Posterior cingulate gyrus (tissue), 11 donors: ENCODE data around the gene HS6ST3.
A peak's percentile ranks its signal among the peaks of the same experiment; 100 is the strongest.
"Not testable (repeated sequence)": the region's sequence is repeated elsewhere in the genome, so short reads cannot be mapped to it uniquely, and the experiment has no call there.

Experiments
- DNase-seq, 10 donors: peaks; one replicate each; pipeline versions ENCODE4 v3.0.0 to v3.0.0-alpha.2; 2020 to 2021; ENCODE audit warnings: mixed read lengths in 3 of 10
- intact Hi-C: fragments of 100-400 bp; cut with DNase I; formaldehyde crosslinking; loops from one replicate; pipeline ENCODE4 v1.15.1; 2023

The HS6ST3 gene

DNA sequence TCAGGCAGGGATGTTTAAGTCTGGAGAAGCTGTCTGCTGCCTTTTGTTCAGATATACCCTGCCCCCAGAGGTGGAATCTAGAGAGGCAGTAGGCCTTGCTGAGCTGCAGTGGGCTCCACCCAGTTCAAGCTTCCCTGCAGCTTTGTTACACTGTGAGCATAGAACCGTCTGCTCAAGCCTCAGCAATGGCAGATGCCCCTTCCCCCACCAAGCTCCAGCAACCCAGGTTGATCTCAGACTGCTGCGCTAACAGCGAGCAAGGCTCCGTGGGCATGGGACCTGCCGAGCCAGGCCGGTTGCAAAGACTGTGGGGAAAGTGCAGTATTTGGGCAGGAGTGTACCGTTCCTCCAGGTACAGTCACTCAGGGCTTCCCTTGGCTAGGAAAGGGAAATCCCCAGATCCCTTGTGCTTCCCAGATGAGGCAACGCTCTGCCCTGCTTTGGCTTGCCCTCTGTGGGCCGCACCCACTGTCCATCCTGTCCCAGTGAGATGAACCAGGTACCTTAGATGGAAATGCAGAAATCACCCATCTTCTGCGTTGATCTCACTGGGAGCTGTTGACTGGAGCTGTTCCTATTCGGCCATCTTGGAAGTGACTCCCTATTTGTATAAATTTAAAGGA lies 434.6 kb downstream of the HS6ST3 start:
- intact Hi-C loops, DNase-seq: not testable (repeated sequence)

DNA sequence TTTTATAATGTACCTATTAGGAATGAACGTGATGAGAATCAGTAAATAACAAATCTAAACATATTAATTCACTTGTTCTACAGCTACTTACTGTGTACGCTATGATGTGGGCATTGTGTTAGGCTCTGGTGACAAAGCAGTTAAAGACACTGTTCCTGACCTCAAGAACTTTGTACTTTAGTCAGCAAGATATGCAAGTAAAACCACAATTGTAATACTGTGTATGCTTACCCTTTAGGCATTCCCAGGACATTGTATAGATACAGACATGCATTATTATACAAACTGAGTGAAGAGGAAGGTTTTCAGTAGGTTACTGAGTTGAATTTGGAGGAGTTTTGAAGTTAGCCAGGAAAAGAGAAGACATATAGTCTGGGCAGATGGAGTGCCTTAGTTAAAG lies 435.8 kb downstream of the HS6ST3 start:
- intact Hi-C loops: no loop called here

DNA sequence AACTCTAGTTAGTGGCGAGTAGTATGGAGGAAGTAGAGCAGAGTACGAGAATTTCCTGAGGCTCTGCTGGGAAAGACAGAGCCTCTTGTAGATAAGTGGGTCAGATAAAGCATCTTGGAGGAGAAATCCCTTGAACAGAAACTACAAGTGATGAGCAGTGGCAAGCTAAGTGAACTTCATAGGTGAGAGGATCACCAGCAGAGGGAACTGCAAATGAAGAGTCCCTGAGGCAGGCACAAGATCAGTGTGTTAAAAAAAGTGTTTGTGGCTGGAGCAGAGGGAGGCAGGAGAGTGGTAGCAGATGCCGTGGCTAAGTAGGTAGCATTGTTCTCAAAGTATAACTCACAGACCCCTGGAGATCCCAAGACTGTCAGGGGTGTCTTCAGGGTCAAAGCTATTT lies 437.6 kb downstream of the HS6ST3 start:
- no peak for DNase-seq
- intact Hi-C loops: no loop called here

More for the DNA sequence above, 435.8 kb downstream of the HS6ST3 start:
- no peak for DNase-seq

DNA sequence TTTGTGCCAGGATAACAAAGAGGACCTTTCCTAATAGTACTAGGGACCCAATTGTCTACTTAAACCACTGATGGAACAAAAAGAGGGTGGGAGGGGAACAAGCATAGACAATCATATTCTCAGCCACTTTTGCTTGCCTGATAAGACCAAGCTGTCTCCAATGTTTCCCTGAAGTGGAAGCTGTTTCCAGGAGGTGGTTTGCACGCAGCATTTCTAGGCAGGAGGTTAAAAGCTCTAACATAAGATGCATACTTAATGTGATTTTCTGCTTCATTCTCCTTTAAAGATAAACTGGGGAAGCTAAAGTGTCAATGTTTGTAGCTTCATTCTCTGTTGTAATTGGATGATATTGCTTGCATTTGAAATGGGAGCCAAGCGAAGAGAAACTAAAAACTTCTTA lies 442.9 kb downstream of the HS6ST3 start:
- intact Hi-C loops: no loop called here
- no peak for DNase-seq

DNA sequence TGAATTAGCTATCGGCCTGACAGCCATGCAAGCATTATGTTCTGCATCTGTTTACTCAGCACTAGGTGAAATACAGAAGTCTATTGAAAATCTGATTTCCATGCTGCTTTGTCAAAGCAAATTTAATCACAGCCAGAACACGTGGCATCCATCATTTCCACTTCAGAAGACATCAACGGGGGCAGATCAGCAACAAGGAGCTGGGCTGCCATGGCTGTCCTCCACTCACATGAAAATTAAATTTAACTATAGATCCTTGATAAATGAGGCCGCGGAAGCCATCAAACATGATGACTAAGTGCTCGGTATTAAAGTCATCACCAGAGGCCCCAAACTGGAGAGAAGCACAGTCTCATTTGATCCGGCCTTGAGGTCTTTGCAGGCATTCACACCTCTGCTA lies 443.5 kb downstream of the HS6ST3 start:
- intact Hi-C loops: no loop called here
- no peak for DNase-seq

DNA sequence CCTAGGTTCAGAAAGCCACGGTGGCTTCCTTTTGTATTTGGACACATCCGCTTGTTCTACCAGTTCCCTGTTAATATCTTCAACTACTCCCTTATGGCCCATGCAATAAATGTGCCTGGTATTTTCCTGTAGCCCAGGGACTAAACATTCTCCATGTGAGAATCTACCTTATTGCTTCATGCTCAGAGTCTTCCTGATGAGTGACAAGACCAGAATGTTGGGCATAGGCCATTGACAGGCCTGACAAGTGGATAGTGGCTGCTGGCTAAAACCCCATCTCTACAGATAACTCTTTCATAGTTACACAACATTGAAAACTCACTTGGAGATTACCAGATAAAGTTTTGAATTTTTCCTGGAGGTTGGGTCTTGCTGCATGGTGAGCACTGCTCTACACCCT lies 449.9 kb downstream of the HS6ST3 start:
- intact Hi-C loops: no loop called here
- DNase-seq: no peak

DNA sequence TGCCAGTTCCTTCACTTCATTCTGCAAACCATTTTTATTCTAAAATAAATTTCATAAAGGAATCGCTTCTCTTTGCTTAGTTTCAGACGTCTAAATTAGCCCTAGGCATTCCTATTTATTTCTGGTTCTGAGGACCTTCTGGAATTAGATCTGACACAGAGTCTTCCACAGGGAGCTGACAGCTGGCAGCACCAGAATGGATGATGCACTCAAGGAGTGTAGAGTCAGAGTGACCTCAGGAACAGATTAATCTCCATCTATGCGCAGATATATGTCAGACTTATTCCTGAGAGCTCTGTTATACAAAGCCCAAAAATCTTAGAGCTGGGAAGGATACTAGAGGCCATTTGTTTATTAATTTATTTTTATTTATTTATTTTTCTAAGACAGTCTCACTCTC lies 450.8 kb downstream of the HS6ST3 start:
- no peak for DNase-seq
- intact Hi-C loops: no loop called here

DNA sequence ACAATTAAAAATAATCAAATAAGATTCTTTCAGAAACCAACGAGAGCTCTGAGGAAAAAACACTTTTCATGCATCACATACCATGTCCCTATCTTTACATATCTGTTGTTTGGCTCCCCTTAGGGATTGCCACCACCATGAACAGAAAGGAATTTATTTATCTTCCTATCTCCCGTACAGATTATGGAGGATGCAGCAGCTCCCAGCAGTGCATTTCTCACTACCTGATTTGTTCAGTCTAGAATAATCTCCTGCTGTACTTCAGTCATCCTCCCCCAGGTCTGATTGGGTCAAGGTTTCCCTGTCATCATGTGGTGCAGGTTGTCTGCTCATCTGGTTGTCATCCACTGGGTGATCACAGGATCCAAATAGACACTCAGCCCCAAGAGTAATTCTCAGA lies 453.1 kb downstream of the HS6ST3 start:
- intact Hi-C loops: no loop called here
- no peak for DNase-seq

DNA sequence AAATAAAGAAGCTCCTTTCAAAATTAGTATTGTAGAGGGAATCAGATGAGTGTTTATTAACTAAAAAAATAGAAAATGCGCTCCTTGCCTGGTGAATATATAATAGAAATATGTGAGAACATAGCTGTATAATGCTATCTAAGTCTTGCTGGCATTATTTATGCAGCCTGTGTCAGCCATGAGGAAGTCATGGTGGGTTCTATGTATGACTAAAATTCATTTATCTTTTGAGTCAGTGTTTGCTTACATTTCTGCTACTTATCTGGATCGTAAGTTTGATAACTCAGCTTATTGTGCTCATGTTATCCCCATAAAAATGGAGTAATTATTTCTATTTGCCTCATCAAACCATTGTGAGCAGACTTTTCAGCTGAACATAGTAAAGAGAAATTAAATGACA lies 455.1 kb downstream of the HS6ST3 start:
- intact Hi-C loops: no loop called here

DNA sequence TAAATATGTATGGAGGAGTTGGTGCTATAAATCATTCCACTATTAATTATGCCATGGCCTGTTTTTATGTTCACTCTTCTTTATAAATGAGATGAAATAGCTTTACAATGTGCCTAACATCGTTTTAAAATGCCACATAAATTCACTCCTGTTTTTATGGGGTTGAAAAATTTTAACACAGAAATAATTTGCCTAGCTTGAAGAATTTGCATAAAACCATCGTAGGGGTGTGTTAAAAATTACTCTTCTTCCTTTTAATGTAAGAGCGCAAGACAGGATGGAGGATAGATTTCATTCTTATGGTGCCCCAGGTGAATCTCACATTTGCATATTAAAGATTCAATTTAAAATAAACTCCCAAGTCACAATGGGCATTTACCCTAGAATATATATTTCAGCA lies 456.6 kb downstream of the HS6ST3 start:
- intact Hi-C loops: no loop called here
- no peak for DNase-seq

More for the DNA sequence above, 455.1 kb downstream of the HS6ST3 start:
- DNase-seq: no peak

DNA sequence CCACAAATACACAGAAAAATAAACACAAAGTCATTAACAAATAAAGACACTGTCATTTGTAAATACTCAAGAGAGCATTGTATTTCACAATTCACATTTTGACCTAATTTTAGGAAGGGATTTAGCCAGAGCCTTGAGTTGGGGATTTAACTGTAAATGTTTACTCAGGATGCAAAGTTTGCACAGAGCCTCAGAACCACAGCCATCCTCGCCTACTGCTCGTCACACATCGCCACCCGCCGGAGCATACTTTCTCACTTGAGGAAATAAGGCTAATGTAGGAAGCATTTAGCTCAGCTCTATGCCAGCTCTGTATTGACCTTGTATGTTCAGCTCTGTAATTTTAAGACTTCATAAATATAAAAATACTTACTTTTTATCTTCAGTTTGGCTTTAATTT lies 461.6 kb downstream of the HS6ST3 start:
- intact Hi-C loops: no loop called here
- peak in 4 of 10 donors; percentile 13 to 84 (median 66) for DNase-seq

DNA sequence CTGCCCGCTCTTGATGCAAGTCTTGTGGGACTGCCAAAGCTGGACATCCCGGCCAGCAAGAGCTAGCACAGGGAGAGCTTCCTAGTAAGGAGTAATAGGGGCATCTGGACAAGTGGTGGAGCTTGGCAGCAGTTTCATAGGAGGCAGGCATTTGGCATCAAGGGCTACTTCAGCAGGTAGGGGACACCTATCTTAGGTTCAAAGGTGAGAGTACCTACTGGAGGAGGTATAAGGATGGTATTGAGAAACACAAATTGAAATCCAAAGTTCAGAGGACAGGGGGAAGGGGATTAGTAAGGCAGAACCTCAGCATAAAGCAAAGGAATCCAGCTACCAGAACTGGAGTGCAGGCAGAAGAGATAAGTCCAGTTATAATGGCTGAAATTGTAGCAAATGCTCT lies 462.7 kb downstream of the HS6ST3 start:
- DNase-seq: peak in 1 of 10 donors; percentile 24
- intact Hi-C loops: no loop called here

DNA sequence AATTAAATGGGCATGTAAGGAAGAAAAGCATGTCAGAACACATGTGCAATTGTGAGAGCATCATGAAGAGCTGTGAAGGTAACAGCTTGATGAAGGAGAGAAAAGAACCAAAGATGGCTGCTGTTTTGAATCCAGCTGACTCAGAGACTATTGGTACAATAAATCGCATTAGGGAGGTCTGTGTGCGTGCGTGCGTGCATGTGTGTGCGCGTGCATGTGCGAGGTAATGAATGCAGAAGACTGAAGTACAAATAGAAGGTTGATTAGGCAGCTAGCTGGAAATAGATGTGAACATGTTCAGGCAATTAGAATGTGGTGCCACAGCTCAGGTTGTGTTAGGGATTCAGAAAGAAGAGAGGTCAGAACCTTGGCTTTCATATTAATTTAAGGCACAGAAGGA lies 463.9 kb downstream of the HS6ST3 start:
- DNase-seq: no peak
- intact Hi-C loops: no loop called here

DNA sequence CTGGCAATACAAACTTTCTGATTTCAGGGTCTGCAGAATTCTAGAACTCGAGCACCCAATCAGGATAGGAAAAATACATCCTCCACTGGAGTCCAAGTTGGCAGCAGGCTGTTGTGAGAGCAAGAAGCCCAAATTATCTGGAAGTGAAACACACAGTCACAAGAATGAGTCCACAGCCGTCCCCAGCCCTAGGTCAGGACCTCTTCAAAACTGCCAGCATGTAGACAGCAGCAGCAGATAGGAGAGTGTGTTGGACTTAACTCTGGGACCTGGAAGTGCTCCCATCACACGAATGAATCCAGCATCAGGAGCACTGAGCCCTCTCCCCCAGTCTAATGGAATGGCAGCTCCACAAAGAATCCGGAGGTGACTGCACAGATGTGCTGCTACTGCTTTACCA lies 483.7 kb downstream of the HS6ST3 start:
- intact Hi-C loops: no loop called here

DNA sequence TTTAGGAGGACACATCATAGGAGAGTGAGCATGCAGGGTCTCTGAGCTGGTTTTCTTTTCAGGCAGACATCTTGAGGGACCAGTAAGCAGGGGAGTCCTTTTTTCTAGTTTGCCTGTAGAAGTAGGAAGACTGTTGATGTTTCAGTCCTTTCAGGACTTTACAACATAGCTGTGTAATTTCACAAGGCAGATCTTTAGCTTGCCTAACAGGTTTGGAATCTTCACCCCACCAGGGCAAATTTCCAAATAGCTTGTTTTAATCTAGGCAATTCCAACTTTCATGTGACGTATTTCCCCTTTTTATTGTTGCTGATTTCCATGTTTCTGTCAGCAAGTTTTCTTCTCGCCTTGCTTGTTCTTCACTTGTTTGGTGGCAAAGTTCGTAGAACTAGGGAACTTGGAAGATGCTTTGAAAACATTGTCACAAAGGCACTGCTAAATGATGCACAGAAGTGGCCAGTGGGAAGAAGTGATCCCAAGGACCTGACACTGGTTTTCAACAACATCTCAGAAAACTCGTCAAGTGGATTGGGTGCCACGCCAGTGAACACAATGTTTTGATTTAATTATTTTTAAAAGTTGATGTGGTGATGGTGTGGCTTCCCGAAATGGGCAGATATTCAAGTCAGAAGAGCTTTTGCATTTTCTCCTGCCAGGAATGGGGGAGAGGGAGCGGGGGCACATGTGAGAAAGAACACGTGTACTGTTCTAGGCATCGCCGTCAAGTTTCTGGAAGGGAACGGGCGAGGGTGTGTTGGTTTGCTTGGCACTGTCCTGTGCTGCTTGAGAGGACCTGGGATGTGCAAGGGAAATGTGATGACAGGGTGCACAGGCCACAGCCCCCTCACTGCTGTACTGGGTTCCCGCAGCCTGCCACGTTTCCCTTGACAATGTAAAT lies 485.8 kb downstream of the HS6ST3 start:
- intact Hi-C loops: no loop called here
- DNase-seq: peak in 3 of 10 donors; percentile 50 to 82 (median 68)

More for the DNA sequence above, 483.7 kb downstream of the HS6ST3 start:
- DNase-seq: no peak

DNA sequence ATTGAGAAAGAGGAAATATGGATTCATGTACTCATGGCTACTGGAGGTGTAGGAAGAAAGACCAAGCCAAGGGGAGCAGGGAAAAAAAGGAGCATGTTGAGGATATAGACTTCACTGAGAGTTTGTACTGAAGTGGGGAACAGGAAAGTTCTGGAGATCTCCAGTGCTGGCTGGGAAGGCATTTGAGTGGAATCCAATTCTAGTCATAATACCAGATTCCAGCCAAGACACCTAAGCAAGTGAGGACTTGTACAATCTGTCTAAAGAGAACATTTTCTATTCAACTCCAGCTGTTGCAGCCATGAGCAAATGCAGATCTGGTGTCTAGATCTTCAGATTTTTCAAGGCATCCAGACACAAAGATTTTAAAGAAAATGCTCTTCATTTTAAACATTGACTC lies 491.8 kb downstream of the HS6ST3 start:
- intact Hi-C loops: no loop called here

DNA sequence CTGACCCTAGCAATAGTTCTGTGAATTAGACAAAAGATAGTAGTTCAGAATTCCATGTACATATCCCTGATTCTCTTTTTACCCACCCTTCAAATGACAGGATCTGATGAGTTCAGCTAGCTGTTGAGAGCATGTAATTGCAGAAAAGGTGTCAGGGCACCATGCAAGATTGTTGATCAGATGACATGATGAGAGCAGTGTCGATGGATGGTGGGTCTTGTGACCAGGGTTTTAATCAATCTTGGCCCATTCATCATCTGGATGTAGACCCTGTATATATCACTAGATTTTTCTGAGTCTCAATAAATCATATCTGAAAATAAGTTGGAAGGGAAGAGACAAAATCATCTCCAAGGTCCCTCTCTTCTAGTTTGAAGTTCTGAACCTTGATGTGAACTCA lies 525.3 kb downstream of the HS6ST3 start:
- intact Hi-C loops: no loop called here
- DNase-seq: no peak

More for the DNA sequence above, 491.8 kb downstream of the HS6ST3 start:
- peak in 2 of 10 donors; percentile 45 to 70 for DNase-seq

DNA sequence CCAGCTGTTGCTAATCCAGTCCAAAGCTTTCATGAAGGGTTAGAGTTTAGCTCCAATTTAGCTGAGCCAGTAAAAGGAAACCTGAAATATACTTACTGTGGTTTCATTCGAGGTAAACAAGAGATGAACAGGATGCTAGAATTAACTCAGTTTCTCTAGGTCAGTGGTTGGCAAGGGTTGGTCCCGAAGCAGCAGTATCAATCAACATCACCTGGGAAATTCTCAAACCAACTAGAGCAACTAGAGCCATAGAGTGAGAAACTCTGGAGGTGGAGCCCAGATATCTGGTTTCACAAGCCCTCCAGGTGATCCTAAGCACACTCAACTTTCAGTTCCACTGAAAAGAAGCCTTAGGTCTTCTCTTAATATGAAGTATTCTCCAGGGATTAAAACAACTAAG lies 527.6 kb downstream of the HS6ST3 start:
- DNase-seq: no peak
- intact Hi-C loops: no loop called here

DNA sequence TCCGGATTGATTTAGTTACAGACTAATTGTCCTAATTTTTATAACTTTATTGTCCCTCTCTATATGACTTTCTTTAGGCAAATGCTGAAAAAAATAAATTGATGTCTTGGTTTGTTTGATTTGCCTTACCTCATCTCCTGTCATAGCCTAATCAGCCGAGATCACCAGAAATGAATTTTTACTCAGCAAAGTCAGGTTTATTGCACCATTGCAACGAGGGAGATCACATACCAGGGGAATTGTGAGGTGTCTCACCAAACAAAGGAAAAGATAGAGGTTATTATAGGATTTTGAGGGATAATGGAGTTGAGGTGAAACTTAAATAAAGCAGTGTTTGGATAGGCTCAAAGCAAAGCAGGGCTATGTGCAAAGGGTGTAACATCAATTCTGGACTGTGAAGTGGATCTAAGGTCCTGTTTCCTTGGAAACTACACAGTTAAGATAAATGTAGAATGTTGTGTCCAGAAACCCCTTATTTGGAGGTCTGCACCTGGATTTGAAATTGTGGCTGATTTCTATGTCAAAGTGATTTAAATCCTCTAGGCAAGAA lies 531.8 kb downstream of the HS6ST3 start:
- intact Hi-C loops: no loop called here

DNA sequence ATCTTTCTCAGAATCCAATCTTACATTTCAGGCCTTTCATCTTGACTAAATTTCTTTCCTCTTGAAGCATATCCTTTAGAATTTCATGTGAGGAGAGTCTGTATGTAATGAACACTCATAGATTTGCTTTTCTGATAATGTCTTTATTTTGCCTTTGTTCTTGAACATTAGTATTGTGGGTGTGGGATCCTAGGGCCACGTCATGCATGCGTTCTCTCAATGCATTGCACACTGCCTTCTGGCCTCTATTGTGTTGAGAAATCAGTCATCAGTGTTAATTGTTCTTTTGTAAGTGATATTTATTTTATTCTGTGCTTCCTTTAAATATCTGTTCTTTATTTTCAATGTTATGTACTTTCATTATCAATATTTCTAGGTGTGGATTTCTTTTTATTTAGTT lies 539.4 kb downstream of the HS6ST3 start:
- DNase-seq: no peak

More for the DNA sequence above, 531.8 kb downstream of the HS6ST3 start:
- DNase-seq: no peak

DNA sequence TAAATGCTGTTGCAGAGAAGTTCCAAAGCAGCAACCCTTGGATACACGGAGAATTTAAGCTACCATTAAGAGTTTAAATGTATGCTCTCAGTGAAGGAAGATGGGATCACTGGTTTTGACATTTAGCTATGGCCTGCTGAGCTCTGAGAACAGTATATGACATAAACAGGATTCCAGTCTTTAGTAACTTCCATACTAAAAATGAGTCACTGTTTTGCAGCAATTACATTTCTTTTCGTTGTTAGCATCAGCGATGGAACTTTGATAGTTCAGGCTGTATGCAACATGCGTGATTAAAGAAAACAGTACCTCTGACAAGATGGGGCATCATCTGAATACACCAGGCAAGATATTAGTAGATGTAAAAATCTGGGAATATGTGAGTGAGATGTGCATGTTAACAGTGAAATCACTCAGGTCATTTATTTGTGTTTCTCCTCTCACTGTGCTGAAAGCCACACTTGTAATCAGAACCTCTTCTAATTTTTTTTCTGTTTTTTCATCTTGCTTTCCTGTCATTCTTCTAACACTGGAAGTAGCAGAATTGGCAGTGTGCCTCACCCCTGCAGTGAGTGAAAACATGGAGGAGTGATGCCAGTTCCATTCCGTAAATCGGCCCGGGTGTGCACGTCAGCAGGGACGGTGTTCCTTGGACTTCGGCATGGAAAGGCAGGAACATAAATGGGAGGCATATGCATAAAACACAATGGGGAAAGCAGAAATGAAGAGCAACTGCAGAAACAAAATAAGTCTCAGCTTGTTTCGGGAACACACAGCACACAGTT lies 542.8 kb downstream of the HS6ST3 start:
- DNase-seq: peak in 8 of 10 donors; percentile 13 to 81 (median 32)
- intact Hi-C loops: no loop called here

More for the DNA sequence above, 539.4 kb downstream of the HS6ST3 start:
- intact Hi-C loops: no loop called here
